Astrocyte (in vitro differentiated cells and primary cell): ENCODE measurements around the gene ABHD17B. TPM values are rescaled to one million over a fixed set of nuclear protein-coding genes. Genes with fewer than 3 reads are reported as not detected.
A peak's percentile ranks its signal among the peaks of the same experiment; 100 is the strongest.

Experiments
- DNase-seq: peaks from one replicate; pipeline ENCODE4 v3.0.0-alpha.2; 2010; ENCODE audit warnings: low read depth
- FAIRE-seq: peaks from 2 replicates; lab custom pipeline; 2011; peaks lifted over from hg19 to GRCh38; lab: Jason Lieb, UNC
- H2AFZ ChIP-seq: 2 replicates; pipeline ENCODE4 v1.6.0; 2012; ENCODE audit warnings: low read depth, low read length, inconsistent platforms
- H3K27ac ChIP-seq: 2 replicates; pipeline ENCODE4 v1.5.1; 2011; ENCODE audit warnings: low read depth, low read length, inconsistent platforms
- H3K27me3 ChIP-seq: 2 replicates; pipeline ENCODE4 v1.6.0; 2011; ENCODE audit warnings: low read length, inconsistent platforms; ENCODE audit not compliant: insufficient read depth
- H3K36me3 ChIP-seq: 2 replicates; pipeline ENCODE4 v1.5.1; 2011; ENCODE audit warnings: low read length, inconsistent platforms; ENCODE audit not compliant: insufficient read depth
- H3K4me1 ChIP-seq: 2 replicates; pipeline ENCODE4 v1.5.1; 2011; ENCODE audit warnings: low read length, inconsistent platforms; ENCODE audit not compliant: insufficient read depth
- H3K4me2 ChIP-seq: 2 replicates; pipeline ENCODE4 v1.6.0; 2012; ENCODE audit warnings: low read length, inconsistent platforms
- H3K4me3 ChIP-seq: 2 replicates; pipeline ENCODE4 v1.5.1; 2011; ENCODE audit warnings: low read depth, mild to moderate bottlenecking, low read length, inconsistent platforms; ENCODE audit not compliant: insufficient read depth
- H3K79me2 ChIP-seq: 2 replicates; pipeline ENCODE4 v1.6.0; 2012; ENCODE audit warnings: mild to moderate bottlenecking, low read length, inconsistent platforms; ENCODE audit not compliant: insufficient read depth
- H3K9ac ChIP-seq: 2 replicates; pipeline ENCODE4 v1.6.0; 2012; ENCODE audit warnings: mild to moderate bottlenecking, low read length, inconsistent platforms
- H3K9me3 ChIP-seq: 2 replicates; pipeline ENCODE4 v1.5.1; 2012; ENCODE audit warnings: low read depth, mild to moderate bottlenecking, low read length, inconsistent platforms; ENCODE audit not compliant: insufficient read depth
- H4K20me1 ChIP-seq: 2 replicates; pipeline ENCODE4 v1.6.0; 2012; ENCODE audit warnings: low read length, inconsistent platforms; ENCODE audit not compliant: insufficient read depth
- H3K27ac Mint-ChIP-seq: one replicate; pipeline ENCODE4 v1.8.0; 2021; ENCODE audit warnings: mild to moderate bottlenecking, mixed read lengths; ENCODE audit not compliant: unreplicated experiment
- H3K27me3 Mint-ChIP-seq: one replicate; pipeline ENCODE4 v1.8.0; 2021; ENCODE audit warnings: low read depth, mixed read lengths; ENCODE audit not compliant: unreplicated experiment
- H3K36me3 Mint-ChIP-seq: one replicate; pipeline ENCODE4 v1.8.0; 2021; ENCODE audit warnings: low read depth, mixed read lengths; ENCODE audit not compliant: unreplicated experiment
- H3K4me1 Mint-ChIP-seq: one replicate; pipeline ENCODE4 v1.8.0; 2021; ENCODE audit warnings: low read depth, mixed read lengths; ENCODE audit not compliant: unreplicated experiment
- H3K4me3 Mint-ChIP-seq: one replicate; pipeline ENCODE4 v1.8.0; 2021; ENCODE audit warnings: mild to moderate bottlenecking, moderate library complexity, mixed read lengths; ENCODE audit not compliant: unreplicated experiment
- H3K9me3 Mint-ChIP-seq: one replicate; pipeline ENCODE4 v1.8.0; 2021; ENCODE audit warnings: mild to moderate bottlenecking, mixed read lengths; ENCODE audit not compliant: unreplicated experiment
- CTCF ChIP-seq: IDR thresholded peaks from 2 replicates; pipeline ENCODE4 v1.5.1; 2011; ENCODE audit warnings: low read depth, mild to moderate bottlenecking, inconsistent platforms, low read length, moderate library complexity; ENCODE audit not compliant: insufficient read depth
- EZH2 ChIP-seq: IDR thresholded peaks from 2 replicates; pipeline ENCODE4 v1.6.1; 2012; ENCODE audit warnings: mild to moderate bottlenecking, low read length, inconsistent platforms; ENCODE audit not compliant: insufficient read depth
- total RNA-seq: library from RNA; stranded (reverse); gene quantifications from 2 replicates; pipeline ENCODE4 v1.2.1, GENCODE V29; 2021

The ABHD17B gene
- total RNA-seq, 1 donor from 2014 or later: 21.3 TPM

DNA sequence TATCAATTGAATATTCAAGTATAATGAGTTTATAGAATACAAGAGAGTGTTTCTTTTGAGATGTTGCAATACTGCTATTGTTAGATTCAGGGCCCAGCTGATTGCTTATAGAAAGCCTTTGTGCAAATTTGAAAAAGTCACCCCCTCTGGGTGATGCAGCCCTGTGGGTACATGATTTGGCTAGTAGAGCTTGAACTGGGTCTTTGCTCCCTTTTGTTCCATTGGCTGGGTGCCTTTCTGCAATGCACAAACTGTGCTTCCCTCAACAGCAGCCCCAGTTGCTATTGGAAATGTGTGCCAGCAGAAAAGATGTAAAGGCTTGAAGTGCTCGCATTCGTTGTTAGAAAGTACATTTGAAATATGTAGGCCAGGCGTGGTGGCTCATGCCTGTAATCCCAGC is 80.8 kb downstream of the ABHD17B start:
- no peaks in the 10 kb centered on the region for H4K20me1 ChIP-seq
- Mint-ChIP-seq H3K27ac (no peak overlapping the region), H3K36me3 (no peaks in the 10 kb centered on the region), H3K4me3 (no peak overlapping the region), H3K9me3 (peaks cover 3% of the 10 kb centered on the region), H3K4me1 (no peaks in the 10 kb centered on the region), H3K27me3 (no peaks in the 10 kb centered on the region)
- TF ChIP-seq EZH2 (no peak), CTCF (no peak)
- no peak overlapping the region for H3K4me2 ChIP-seq
- H3K9me3 ChIP-seq: no peaks in the 10 kb centered on the region
- H3K79me2 ChIP-seq: no peaks in the 10 kb centered on the region
- no peaks in the 10 kb centered on the region for H3K4me1 ChIP-seq
- H3K27ac ChIP-seq: no peak overlapping the region
- no peaks in the 10 kb centered on the region for H3K27me3 ChIP-seq
- no peak for DNase-seq
- H3K36me3 ChIP-seq: no peaks in the 10 kb centered on the region
- no peak overlapping the region for H2AFZ ChIP-seq
- no peak overlapping the region for H3K9ac ChIP-seq
- no peak for FAIRE-seq
- H3K4me3 ChIP-seq: no peak overlapping the region

DNA sequence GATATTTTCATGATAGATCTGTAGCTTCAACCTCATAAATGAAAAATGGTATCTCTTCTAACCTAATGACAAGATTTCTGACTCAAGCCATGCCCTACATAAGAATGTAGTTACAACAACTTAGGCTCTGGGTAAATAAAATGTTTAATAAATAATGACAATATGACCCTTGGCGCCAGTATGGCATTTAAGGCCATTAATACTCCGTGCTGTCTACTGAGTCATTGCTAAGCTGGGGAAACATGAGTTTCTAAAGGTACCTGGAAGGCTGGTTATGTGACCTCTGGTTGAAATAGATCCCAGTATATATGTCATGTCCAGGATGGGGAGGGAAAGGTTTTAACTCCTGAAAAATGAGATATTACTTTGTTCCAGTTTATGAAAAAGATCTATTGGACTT is 84.7 kb downstream of the ABHD17B start:
- no peaks in the 10 kb centered on the region for H3K27me3 ChIP-seq
- no peak overlapping the region for H3K27ac ChIP-seq
- Mint-ChIP-seq H3K27me3 (no peaks in the 10 kb centered on the region), H3K36me3 (no peaks in the 10 kb centered on the region), H3K4me1 (peaks cover 17% of the 10 kb centered on the region), H3K27ac (no peak overlapping the region), H3K4me3 (no peak overlapping the region), H3K9me3 (no peaks in the 10 kb centered on the region)
- H4K20me1 ChIP-seq: no peaks in the 10 kb centered on the region
- H3K79me2 ChIP-seq: no peaks in the 10 kb centered on the region
- no peaks in the 10 kb centered on the region for H3K36me3 ChIP-seq
- H3K4me2 ChIP-seq: no peak overlapping the region
- TF ChIP-seq CTCF (no peak), EZH2 (no peak)
- H3K9me3 ChIP-seq: no peaks in the 10 kb centered on the region
- no peak overlapping the region for H3K4me3 ChIP-seq
- no peak overlapping the region for H3K9ac ChIP-seq
- peak; percentile 5 for DNase-seq
- no peak for FAIRE-seq
- no peak overlapping the region for H2AFZ ChIP-seq
- H3K4me1 ChIP-seq: no peaks in the 10 kb centered on the region

GRCh38 chr9:71824257-71824656 is 86.7 kb downstream of the ABHD17B start:
- Histone ChIP-seq H3K27me3 (no peaks in the 10 kb centered on the region), H3K79me2 (no peaks in the 10 kb centered on the region), H4K20me1 (no peaks in the 10 kb centered on the region), H3K4me2 (no peak overlapping the region), H3K4me3 (no peak overlapping the region), H3K27ac (no peak overlapping the region), H3K4me1 (no peaks in the 10 kb centered on the region), H3K36me3 (no peaks in the 10 kb centered on the region), H2AFZ (no peak overlapping the region), H3K9me3 (no peaks in the 10 kb centered on the region), H3K9ac (no peak overlapping the region)
- TF ChIP-seq EZH2 (no peak), CTCF (no peak)
- peaks cover 18% of the 10 kb centered on the region for H3K4me1 Mint-ChIP-seq
- DNase-seq (no peak), FAIRE-seq (no peak)
- no peaks in the 10 kb centered on the region for H3K27me3 Mint-ChIP-seq
- no peak overlapping the region for H3K4me3 Mint-ChIP-seq
- H3K27ac Mint-ChIP-seq: no peak overlapping the region
- no peaks in the 10 kb centered on the region for H3K9me3 Mint-ChIP-seq
- H3K36me3 Mint-ChIP-seq: no peaks in the 10 kb centered on the region
